ENCODE measurements around the gene YTHDF1.

The YTHDF1 gene

GRCh38 chr20:63248835-63249591 is 33.1 kb upstream of the YTHDF1 start:
- no peak for DNase-seq (ENCODE audit: low read depth, low spot score)

GRCh38 chr20:63247671-63248228 is 31.8 kb upstream of the YTHDF1 start:
- no peak for DNase-seq (ENCODE audit: low read depth, low spot score)

GRCh38 chr20:63246490-63247288 is 30.8 kb upstream of the YTHDF1 start:
- DNase-seq (ENCODE audit: low read depth, low spot score), result no peak

- DNase-seq (ENCODE audit: low read depth, low spot score), result no peak
Measured at GRCh38 chr20:63244468-63244867, 28.5 kb upstream of the YTHDF1 start.

GRCh38 chr20:63243604-63244247 is 27.8 kb upstream of the YTHDF1 start:
- DNase-seq (ENCODE audit: low read depth, low spot score), result no peak

GRCh38 chr20:63242736-63243135 is 26.8 kb upstream of the YTHDF1 start:
- no peak for DNase-seq (ENCODE audit: low read depth, low spot score)

- DNase-seq (ENCODE audit: low read depth, low spot score), result no peak
Measured at GRCh38 chr20:63241272-63241671, 25.3 kb upstream of the YTHDF1 start.

- no peak for DNase-seq (ENCODE audit: low read depth, low spot score)
Measured at GRCh38 chr20:63240004-63240403, 24.1 kb upstream of the YTHDF1 start.

GRCh38 chr20:63239431-63239830 is 23.5 kb upstream of the YTHDF1 start:
- DNase-seq (ENCODE audit: low read depth, low spot score), result no peak

- no peak for DNase-seq (ENCODE audit: low read depth, low spot score)
Measured at GRCh38 chr20:63238514-63239125, 22.7 kb upstream of the YTHDF1 start.

- no peak for DNase-seq (ENCODE audit: low read depth, low spot score)
Measured at GRCh38 chr20:63238031-63238430, 22.1 kb upstream of the YTHDF1 start.

- no peak for DNase-seq (ENCODE audit: low read depth, low spot score)
Measured at GRCh38 chr20:63236116-63236837, 20.3 kb upstream of the YTHDF1 start.

- DNase-seq (ENCODE audit: low read depth, low spot score), result no peak
Measured at GRCh38 chr20:63235399-63235983, 19.6 kb upstream of the YTHDF1 start, which contains the start of gene BIRC7. Gene BIRC7, plus strand, starts transcription at chr20:63235905. Its CDS starts 192 bp downstream, at chr20:63236097.

- no peak for DNase-seq (ENCODE audit: low read depth, low spot score)
Measured at GRCh38 chr20:63234693-63235398, 18.9 kb upstream of the YTHDF1 start.

- DNase-seq (ENCODE audit: low read depth, low spot score), result no peak
Measured at GRCh38 chr20:63233924-63234323, 18.0 kb upstream of the YTHDF1 start.

- no peak for DNase-seq (ENCODE audit: low read depth, low spot score)
Measured at GRCh38 chr20:63233061-63233344, 17.1 kb upstream of the YTHDF1 start.

- no peak for DNase-seq (ENCODE audit: low read depth, low spot score)
Measured at GRCh38 chr20:63232235-63233060, 16.5 kb upstream of the YTHDF1 start.

GRCh38 chr20:63230800-63231268 is 14.9 kb upstream of the YTHDF1 start:
- DNase-seq (ENCODE audit: low read depth, low spot score), result no peak

GRCh38 chr20:63228806-63229205 is 12.9 kb upstream of the YTHDF1 start:
- DNase-seq (ENCODE audit: low read depth, low spot score), result no peak

All from activated naive CD8-positive, alpha-beta T cell treated with anti-CD3 and anti-CD28 coated beads, Interleukin-2, amount 50 U/mL, for 16 hours (primary cell).